ENCODE results near the gene RBKS. TPM values are rescaled to one million over a fixed set of nuclear protein-coding genes. Genes with fewer than 3 reads are reported as not detected.

RBKS gene
- total and polyA plus RNA-seq, 2 of the 13 experiments (the other 11 are each of a cell fraction or from before 2014, with no cell fraction given): 7.7 to 8.3 TPM

- TF ChIP-seq ZNF703 (CRISPR knock-in tag; IDR thresholded peaks at IDR 0.05; ENCODE audit: borderline replicate concordance): no peak; the same call in 1 of the 2 replicates
- no peak for TF ChIP-seq SCMH1 (CRISPR knock-in tag; IDR thresholded peaks at IDR 0.05; ENCODE audit: borderline replicate concordance)
- peak; percentile 51 for TF ChIP-seq HDAC2 (CRISPR knock-in tag; IDR thresholded peaks at IDR 0.05)
- 0 out of 2 replicates have a peak, but pooled peaks have one; percentile 30 for TF ChIP-seq ZNF230 (CRISPR knock-in tag; IDR thresholded peaks at IDR 0.05)
- no peak for TF ChIP-seq ZNF260 (CRISPR knock-in tag; IDR thresholded peaks at IDR 0.05; ENCODE audit: borderline replicate concordance, low read depth)
- no peak for TF ChIP-seq ZUFSP (CRISPR knock-in tag; IDR thresholded peaks at IDR 0.05; ENCODE audit: borderline replicate concordance)
- TF ChIP-seq NR2F6 (IDR thresholded peaks at IDR 0.05): no peak
- TF ChIP-seq NR2F6 (CRISPR knock-in tag; IDR thresholded peaks at IDR 0.05): 0 out of 2 replicates have a peak, but pooled peaks have one; percentile 26
- no peak for TF ChIP-seq TBP (CRISPR knock-in tag; IDR thresholded peaks at IDR 0.05)
- no peak for TF ChIP-seq SOX6 (IDR thresholded peaks at IDR 0.05)
- TF ChIP-seq SOX6 (CRISPR knock-in tag; IDR thresholded peaks at IDR 0.05): peak; percentile 97
- no peak for TF ChIP-seq ZNF225 (CRISPR knock-in tag; IDR thresholded peaks at IDR 0.05)
- TF ChIP-seq ZNF234 (CRISPR knock-in tag; conservative IDR thresholded peaks at IDR 0.05): no peak
- peak; percentile 47; the same call in 1 of the 2 replicates for TF ChIP-seq RARA (CRISPR knock-in tag; IDR thresholded peaks at IDR 0.05)
- no peak for TF ChIP-seq TOE1 (CRISPR knock-in tag; IDR thresholded peaks at IDR 0.05)
- no peak for TF ChIP-seq KDM5A (IDR thresholded peaks at IDR 0.05; ENCODE audit: borderline replicate concordance, low read length)
- no peak for TF ChIP-seq SNRNP70 (IDR thresholded peaks at IDR 0.05; ENCODE audit: low read depth, low read length)
- TF ChIP-seq ARHGAP35 (CRISPR knock-in tag; IDR thresholded peaks at IDR 0.05; ENCODE audit: borderline replicate concordance): no peak
- TF ChIP-seq CEBPB (IDR thresholded peaks at IDR 0.05; ENCODE audit: borderline replicate concordance, low read depth, low read length): no peak
- TF ChIP-seq ZZZ3 (CRISPR knock-in tag; IDR thresholded peaks at IDR 0.05; ENCODE audit: borderline replicate concordance): no peak
- no peak for TF ChIP-seq PRDM4 (CRISPR knock-in tag; IDR thresholded peaks at IDR 0.05; ENCODE audit: borderline replicate concordance)
- TF ChIP-seq AGO2 (optimal IDR thresholded peaks at IDR 0.05; ENCODE audit: low read depth, low read length): no peak
- no peak for TF ChIP-seq ZNF816 (CRISPR knock-in tag; IDR thresholded peaks at IDR 0.05; ENCODE audit: borderline replicate concordance)
Observed at GRCh38 chr2:27746325-27746724, 143.9 kb downstream of the RBKS start (continued).

All from HepG2 (cell line).